Forelimb muscle (tissue), 1 donor: ENCODE measurements around the gene CCDC154. TPM values are rescaled to one million over a fixed set of nuclear protein-coding genes. Genes with fewer than 3 reads are reported as not detected.
"Not testable (repeated sequence)": the region's sequence is repeated elsewhere in the genome, so short reads cannot be mapped to it uniquely, and the experiment has no call there.

Source experiments
- DNase-seq: peaks from one replicate; pipeline ENCODE4 v3.0.0-alpha.2; 2013; ENCODE audit warnings: low read depth
- polyA plus RNA-seq: library from polyadenylated mRNA; unstranded; fragments of 120-200 nt; gene quantifications from one replicate; pipeline ENCODE4 v1.2.1, GENCODE V29; 2013; ENCODE audit not compliant: insufficient read length

Gene CCDC154
- polyA plus RNA-seq, 1 donor = 2.3 TPM

DNA sequence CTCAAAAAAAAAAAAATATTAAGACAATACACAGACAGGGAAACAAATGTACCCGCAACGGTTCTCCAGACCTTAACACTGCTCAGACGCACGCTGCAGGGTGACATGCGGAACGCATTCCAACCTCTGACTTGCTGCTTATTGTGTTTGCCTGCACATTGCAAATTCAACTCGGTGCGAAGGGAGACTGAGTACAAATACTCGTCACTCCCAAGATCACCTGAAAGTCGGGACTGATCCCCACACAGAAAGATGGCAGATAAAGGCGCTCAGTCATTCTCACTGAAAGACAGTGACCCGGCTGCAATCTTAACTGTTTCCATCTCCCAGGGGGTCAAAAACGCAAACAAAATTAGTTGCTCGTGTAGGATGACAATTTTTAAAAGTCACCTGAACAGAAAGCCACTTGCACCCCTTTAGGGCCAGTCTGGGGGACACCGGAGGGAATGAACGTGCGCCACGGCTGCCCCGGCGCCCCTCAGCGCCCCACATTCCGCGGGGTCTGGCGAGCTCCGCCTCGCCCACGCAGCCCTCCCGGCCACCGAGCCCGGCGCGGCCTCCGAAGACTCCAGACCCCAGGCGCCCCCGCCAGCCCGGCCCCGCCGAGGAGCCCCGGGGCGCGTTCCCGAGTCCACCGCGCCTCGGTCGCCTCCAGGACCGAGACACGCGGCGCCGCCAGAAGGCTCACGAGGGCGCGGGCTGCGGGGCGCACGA, 29.9 kb upstream of the CCDC154 start:
- no peak for DNase-seq

DNA sequence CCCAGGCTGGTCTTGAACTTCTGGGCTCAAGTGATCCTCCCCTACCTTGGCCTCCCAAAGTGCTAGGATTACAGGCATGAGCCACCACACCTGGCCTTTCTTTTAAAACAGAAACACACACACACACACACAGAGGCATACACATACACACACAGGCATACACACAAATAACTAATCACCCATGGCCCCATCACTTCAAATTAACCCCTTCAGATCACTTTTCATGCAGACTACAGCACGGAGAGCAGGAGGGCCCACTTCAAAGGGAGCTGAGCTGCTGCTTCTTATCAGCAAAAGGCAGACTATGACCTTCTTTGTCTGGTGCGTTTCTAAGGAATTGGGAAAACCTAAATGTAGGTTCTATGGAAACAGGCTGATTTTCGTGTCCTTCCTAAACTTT, 28.6 kb upstream of the CCDC154 start:
- DNase-seq = no peak

DNA sequence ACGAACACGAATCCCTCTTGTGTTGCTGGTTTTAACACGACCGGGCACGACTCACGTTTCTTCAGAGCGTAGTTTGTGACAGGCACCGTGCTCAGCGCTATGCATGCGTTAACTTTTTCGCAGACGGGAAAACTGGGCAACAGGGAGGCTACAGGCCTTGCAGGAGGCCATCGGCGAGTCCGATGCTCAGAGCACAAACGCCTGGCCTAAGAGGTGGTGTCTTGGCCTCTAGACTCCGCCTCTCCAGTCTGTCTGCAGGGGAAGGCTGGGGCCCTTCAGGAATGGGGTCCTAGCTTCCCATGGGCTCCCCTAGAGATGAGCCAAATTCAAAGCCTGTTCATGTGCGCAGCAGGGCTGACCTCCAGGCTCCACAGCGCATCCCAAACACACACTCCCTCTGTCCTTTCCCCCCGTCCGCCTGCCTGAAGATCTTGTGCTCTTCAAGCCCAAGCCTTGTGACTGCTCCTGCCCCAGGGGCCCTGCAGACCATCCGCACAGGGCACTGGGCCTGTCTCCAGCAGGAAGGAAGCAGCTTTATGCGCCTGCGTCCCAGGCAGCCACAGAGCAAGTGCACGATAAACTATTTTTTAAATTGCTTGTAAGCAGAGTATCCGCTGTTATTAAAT, 27.3 kb upstream of the CCDC154 start:
- DNase-seq = no peak

DNA sequence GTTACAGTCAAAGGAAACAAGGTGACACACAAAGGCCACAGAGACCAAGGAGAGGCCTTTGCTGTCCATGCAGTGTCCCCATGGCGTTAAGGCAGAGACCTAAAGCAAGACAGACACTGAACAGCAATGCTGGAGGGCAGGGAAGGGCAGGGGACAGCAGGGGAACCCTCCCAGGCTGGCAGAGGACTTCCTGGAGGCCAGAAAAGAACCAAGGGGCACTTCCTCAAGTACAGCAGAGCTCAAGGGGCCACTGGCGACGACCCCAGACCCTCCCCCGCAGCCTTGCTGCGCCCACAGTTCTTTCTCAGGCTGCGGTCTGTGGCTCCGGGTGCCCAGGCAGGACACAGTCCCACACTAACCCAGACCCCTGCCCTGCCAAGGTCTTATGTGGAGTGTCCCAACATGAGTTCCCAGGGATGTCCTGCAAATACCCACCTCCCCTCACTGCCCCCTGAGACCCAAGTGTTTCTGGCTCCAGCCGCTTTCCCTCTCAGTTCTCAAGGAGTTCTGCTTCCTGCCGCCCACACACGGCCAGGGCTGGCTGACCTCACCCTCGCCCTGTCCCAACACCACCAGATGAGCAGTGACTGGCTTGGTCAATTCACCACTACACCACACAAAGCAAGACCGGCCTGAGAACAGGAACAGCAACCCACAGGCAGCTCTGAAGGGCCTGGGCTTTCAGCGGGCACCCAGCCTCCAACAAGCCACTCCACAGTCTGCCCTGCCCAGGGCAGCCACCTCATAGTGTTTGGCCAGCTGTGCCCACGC, 26.3 kb upstream of the CCDC154 start:
- DNase-seq = no peak

DNA sequence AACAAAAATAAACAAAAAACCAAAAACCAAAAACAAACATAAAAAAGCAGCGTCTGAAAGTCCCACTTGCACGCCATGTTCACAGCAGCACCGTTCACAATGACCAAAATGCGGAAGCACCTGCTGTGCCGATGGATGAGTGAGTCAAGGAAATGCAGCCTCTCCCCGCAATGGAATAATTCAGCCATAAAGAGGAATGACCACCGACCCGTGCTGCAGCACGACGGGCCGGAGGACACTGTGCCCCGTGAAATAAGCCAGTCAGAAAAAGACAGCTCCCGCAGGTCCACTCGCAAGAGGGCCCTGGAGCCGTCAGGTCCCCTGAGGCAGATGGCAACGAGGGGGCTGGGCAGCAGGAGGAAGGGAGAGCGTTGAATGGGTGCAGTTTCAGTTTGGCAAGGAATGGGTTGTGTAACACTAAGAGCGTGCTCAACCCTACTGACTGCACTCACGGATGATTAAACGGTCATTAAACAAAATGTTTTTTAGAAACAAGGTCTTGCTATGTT, 25.4 kb upstream of the CCDC154 start:
- no peak for DNase-seq

DNA sequence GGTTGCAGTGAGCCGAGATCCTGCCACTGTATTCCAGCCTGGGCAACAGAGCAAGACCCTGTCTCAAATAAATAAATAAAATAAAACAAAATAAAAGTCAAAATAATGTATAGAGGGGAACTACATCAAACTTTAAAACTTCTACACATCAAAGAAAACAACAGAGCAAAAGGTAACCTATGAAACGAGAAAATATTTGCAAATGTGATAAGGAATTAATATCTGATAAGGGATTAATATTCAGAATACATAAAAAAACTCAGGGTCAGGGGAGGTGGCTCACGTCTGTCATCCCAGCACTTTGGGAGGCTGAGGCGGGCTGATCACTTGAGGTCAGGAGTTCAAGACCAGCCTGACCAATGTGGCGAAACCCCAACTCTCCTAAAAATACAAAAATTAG, 24.8 kb upstream of the CCDC154 start:
- DNase-seq = not testable (repeated sequence)

DNA sequence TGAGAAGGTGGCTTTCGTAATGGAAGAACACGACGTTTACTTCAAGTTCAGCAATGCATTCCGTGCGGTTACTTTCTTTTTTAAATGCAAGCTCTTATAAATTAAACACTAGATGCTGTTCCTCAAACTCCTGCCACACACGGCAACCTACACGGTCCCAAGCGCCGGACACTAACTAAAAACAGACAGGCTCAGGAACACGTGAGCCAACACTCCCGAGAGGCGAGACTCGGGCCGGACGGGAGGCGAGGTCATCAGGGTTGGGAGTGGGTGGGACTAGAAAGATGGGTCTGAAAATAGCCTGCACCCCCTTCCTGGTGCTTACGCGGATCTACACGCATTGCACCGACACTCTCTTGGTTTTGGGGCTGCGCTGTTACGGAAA, 24.1 kb upstream of the CCDC154 start:
- no peak for DNase-seq

DNA sequence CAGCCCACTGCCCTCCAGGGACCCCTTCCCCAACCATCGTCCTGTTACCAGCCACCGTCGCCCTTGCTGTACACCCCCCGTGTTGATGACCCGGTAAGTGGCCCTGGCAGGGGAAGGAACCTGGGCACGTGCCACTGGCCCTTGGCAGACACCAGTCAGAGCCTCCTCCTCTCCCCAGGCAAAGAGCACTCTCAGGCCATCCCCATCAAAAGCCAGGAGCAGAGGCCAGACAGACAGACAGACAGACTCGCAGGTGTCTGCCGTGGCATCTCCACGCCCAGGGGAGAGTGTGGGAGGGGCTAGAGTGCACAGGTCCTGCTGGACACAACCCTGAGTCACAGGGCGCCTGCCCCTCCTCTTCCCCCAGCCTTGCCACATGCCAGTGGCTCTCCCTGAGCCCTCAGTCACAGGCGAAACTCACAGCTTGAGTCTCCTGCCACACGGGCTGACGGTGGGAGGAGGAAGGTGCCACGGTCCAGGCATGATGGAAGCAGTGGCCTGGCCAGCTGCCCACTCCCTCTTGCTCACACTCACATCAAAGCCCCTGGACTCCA, 22.7 kb upstream of the CCDC154 start:
- no peak for DNase-seq

DNA sequence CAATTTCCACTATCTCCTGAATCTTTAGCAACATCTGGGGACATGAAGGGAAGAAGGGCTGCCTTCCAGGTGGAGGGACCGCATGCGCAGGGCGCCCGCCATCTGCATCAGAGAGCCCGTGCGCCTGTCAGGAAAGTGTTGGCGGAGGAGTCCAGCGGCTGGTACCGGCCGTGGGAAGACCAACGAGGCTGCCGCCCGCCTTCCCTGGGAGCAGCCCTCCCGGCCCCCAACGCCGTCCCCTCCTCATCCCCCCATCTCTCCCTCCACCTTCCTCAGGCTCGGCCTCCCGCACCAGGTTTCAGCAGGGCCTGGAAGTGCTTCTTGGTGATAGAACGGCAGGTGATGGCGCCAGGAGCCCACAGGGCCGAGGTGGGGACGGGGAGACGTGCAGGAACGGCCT, 21.7 kb upstream of the CCDC154 start:
- no peak for DNase-seq

DNA sequence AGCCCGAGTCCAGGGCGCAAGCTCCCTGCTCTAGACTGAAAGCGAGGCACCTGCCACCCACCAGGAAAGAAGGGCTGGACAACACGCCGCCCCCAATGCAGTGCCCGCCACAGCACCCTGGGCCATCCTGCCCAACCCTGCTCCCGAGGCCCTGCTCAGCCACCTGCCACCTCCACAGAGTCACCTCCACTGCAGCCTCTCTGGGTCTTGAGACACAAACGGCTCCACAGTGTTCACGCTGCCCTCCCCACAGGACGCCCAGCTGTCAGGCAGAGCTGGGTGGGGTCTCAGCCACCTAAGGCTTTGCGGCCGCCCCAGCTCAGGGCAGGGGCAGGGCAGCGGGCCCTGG, 21.2 kb upstream of the CCDC154 start:
- no peak for DNase-seq

DNA sequence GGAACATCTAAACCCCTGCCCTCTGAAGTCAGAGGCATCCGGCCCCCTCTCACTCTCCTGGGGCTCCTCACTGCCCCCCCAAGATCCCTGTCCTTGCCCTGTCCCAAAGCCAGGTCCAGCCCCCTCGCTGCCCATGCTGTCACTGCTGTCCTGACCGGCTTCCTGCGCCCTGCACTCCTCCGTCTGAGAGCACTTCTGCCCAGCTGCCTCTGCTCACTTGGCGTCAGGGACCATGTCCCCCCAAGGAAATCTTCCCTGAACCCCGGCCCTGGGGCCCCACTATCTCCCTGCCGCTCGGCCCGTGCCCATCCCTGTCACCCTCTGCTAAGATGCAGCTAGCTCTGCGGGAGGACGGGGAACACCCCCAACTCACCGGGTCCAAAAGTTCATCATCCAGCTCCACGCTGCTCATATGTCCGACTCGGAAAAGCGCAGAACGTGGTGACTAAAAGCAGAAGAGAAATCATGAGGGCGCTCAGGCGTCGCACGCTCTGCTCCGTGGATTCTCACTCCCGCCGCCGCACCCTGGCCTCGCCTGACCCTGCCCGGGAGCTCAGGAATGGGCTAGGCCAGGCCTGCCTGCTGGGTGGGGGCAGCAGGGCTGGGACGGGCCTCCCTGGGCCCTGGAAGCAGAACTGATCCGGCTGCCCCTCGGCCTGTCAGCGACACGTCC, 20.7 kb upstream of the CCDC154 start:
- no peak for DNase-seq

DNA sequence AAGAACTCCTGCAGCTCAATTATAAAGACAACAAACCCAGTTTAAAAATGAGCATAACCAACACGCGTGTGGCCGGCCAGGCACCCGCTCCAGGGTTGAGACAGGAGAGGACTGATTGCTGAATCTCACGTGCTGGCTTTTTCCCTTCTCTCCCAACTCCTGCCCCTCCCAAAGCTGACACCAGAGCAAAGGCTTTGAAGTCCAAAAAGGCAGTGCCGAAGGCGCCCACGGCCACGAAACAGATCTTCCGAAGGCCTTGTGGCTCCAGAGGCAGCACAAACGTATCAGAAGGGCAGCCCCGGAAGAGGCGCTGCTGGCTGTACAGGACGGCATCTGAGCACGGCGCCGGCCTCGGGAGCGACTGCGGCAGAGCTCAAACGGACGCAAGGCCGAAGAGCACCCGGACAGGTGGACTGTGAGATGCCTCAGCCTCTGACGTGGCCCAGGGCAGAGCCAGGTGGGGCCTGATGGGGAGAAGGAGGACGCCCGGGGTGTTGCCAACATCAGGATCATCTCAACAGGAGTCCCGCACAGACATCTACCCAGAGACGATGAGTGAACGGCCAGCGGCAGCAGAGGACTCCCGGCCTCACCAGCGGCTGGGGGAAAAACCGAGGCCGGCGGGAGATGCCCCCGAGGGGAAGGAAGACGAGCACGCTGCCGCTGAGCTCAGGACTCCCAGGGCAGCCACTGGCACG, 20.0 kb upstream of the CCDC154 start:
- no peak for DNase-seq

DNA sequence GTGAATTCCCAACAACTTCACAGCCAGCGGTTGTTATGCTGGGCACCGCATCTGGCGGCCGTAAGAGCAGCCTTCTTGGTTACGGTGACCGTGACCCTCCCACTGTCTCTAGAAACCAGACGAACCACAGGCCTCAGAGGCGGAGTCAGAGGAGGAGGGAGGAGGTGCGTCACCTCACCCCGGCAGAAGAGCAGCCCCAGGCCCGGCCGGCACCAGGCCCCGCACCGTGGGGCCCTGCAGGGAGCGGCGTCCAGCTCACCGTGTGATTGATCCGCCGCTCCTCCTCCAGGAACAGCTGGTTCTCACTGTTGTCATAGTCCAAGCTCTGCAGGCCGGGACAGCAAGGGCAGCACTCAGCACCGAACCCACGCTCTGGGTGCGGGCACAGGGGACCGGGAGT, 16.8 kb upstream of the CCDC154 start:
- DNase-seq = no peak

DNA sequence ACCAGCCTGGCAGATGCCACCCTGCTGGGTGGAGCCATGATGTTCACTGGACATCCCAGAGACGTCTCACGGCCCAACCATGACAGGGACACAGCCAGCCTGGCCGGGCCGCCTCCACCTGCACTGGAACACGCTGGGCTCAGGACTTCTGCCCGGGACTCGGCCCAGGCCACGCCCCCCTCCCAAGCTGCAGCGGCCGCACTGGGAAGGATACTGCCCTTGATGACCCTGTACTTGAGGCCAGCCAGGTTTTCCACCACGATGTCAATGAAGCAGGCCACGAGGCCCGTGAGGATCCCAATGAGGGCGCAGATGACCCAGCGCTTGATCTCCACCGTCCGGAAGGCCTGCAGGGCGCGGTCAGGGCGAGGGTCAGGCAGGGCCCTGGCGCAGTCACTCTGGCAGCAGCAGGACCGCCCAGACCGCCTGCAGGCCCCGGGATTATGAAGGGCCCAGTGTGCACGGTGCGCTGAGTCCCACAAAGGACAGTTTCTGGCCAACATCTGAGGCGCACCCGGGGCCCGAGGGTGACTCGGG, 16.3 kb upstream of the CCDC154 start:
- no peak for DNase-seq

DNA sequence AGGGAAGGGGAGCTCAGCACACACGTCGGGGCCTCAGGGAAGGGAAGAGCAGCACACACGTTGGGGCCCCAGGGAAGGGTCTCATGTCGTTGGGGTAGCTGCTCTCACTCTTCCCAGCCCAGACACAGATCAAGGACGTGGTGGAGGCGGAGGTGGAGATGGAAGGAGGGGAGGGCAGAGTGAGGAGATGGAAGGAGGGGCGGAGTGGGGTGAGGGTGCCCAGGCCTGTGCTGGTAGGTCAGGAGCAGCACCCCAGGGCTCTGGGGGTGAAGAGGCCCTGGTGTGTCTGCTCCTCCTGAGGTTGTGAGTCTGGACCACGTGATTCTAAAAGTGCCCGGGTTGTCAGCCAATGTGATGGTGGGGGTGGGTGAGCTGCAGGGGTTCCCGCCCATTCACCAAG, 15.6 kb upstream of the CCDC154 start:
- DNase-seq = no peak

DNA sequence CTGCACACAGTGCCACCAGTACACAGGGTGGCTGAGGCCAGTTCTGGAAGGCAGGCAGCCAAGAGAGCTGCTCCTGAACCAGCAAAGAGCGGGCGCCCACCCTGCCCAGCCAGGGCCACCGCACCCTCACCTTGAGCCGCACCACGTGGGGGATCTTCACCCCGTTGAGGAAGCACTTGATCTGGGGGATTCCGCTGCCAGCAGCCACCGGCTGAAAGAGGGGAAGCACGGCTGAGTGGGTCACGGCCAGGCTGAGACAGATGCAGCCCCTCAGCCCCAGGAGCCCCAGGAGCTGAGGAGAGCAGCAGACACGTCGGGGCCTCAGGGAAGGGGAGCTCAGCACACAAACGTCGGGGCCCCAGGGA, 14.6 kb upstream of the CCDC154 start:
- DNase-seq = no peak

DNA sequence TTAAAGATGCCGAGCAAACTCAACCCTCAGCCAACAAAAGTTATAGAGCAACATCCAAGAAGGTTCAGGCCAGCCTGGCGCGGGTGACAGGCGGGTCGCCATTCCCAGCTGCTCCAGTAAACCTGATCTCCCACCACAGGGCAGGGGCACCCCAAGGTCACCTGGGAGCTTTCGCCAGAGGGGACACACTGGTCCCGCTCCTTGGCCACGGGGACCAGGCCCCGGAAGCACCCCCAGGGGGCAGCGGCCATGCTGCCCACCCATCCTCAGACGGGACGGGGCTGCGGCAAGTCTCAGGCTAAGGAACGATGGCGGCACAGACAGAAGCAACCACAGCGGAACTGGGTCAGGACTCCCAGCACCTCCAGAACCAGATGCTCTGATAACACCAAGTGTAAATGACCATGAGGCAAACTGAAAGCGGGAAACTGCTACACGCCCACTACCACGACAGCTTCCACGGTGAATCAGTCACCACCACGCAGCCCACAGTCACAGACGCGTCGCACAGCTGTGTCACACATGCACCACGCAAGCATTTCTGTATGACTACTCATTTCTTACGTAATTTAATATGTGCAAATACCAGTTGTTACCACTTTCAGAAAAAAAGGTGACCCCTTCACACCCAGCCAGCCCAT, 14.1 kb upstream of the CCDC154 start:
- no peak for DNase-seq

DNA sequence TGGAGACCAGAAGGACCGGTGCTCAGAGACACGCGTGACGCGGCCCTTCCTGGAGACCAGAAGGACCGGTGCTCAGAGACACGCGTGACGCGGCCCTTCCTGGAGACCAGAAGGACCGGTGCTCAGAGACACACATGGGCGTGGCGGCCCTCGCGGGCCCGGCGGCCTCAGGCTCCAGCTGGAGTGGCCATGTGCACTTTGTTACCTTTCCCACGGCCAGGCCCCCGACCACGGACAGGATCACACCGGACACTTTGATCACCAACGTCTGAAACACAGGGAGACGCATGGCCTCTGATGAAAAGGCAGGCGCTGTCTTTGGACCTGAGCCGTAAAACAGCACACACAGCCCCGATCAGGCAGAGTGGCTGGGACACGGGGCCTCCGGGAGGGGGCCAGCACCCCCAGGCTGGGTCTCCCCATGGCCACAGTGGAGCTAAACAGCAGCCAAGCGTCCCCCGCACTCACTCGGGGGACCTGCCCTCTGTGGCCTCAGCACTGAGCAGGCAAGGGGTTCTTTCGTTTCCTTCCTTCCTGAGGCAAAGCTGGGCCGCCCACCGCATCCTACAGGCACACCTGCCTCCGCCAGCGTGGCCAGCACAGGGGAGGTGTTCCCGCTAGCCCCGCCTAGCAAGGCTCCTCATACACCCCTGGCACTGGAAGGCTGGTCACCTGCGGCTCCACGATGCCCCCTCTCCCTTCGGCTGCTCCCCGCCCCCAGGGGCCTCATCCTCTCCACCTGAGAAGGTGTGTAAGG, 13.3 kb upstream of the CCDC154 start:
- no peak for DNase-seq

DNA sequence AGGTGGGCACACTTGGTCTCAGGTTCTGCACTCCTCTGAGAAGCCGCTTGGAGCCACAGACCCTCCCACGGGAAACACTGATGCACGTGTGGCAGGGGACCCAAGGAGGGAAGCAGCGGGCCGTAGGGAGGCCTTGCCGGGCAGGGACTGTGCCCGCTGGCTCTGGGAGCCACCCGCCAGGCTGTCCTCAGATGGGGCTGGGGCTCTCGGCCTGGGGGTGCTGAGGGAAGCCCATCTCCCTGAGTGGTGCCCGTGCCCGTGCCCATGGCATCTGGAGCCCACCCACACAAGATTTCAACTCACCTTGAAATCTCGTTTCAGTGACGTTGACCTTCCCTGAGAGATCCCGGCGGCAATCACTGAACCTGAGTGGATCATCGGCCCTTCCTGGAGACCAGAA, 12.6 kb upstream of the CCDC154 start:
- no peak for DNase-seq
